Nephron progenitor cell (in vitro differentiated cells): ENCODE measurements around the gene ENTHD1.

Source experiments
- DNase-seq: peaks from one replicate; pipeline ENCODE4 v3.0.0; 2021
- H3K27ac Mint-ChIP-seq: 2 replicates; pipeline ENCODE4 v1.8.0; 2021; ENCODE audit warnings: mild to moderate bottlenecking, moderate library complexity, mixed read lengths
- H3K27me3 Mint-ChIP-seq: 2 replicates; pipeline ENCODE4 v1.8.0; 2021; ENCODE audit warnings: mild to moderate bottlenecking, low read depth, mixed read lengths; ENCODE audit not compliant: poor library complexity
- H3K36me3 Mint-ChIP-seq: 2 replicates; pipeline ENCODE4 v1.8.0; 2021; ENCODE audit warnings: low read depth, mixed read lengths
- H3K4me1 Mint-ChIP-seq: 2 replicates; pipeline ENCODE4 v1.8.0; 2021; ENCODE audit warnings: mixed read lengths
- H3K4me3 Mint-ChIP-seq: 2 replicates; pipeline ENCODE4 v1.8.0; 2021; ENCODE audit warnings: mild to moderate bottlenecking, moderate library complexity, mixed read lengths
- H3K9me3 Mint-ChIP-seq: 2 replicates; pipeline ENCODE4 v1.8.0; 2021; ENCODE audit warnings: mild to moderate bottlenecking, moderate library complexity, mixed read lengths
- TF ChIP-seq, protein P1 (sequence below): fragments of 200-600 bp; sonication (generic); IDR thresholded peaks from 2 replicates; pipeline ENCODE4 v1.5.0; 2021; ENCODE audit warnings: antibody characterized with exemption

The ENTHD1 gene

GRCh38 chr22:39723463-39723862 is 170.1 kb downstream of the ENTHD1 start:
- Mint-ChIP-seq H3K27me3 (peaks cover 8% of the 10 kb centered on the region), H3K9me3 (no peaks in the 10 kb centered on the region), H3K36me3 (no peaks in the 10 kb centered on the region), H3K27ac (no peak overlapping the region), H3K4me3 (no peak overlapping the region), H3K4me1 (peaks cover 13% of the 10 kb centered on the region)
- no peak for DNase-seq
- TF ChIP-seq, protein P1, sequence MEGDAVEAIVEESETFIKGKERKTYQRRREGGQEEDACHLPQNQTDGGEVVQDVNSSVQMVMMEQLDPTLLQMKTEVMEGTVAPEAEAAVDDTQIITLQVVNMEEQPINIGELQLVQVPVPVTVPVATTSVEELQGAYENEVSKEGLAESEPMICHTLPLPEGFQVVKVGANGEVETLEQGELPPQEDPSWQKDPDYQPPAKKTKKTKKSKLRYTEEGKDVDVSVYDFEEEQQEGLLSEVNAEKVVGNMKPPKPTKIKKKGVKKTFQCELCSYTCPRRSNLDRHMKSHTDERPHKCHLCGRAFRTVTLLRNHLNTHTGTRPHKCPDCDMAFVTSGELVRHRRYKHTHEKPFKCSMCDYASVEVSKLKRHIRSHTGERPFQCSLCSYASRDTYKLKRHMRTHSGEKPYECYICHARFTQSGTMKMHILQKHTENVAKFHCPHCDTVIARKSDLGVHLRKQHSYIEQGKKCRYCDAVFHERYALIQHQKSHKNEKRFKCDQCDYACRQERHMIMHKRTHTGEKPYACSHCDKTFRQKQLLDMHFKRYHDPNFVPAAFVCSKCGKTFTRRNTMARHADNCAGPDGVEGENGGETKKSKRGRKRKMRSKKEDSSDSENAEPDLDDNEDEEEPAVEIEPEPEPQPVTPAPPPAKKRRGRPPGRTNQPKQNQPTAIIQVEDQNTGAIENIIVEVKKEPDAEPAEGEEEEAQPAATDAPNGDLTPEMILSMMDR = no peak

- no peaks in the 10 kb centered on the region for H3K9me3 Mint-ChIP-seq
- DNase-seq = no peak
- no peak overlapping the region for H3K27ac Mint-ChIP-seq
- peaks cover 12% of the 10 kb centered on the region for H3K27me3 Mint-ChIP-seq
- TF ChIP-seq, protein P1 = no peak
- H3K4me1 Mint-ChIP-seq = peaks cover 13% of the 10 kb centered on the region
- H3K36me3 Mint-ChIP-seq = no peaks in the 10 kb centered on the region
- H3K4me3 Mint-ChIP-seq = no peak overlapping the region
Observed at GRCh38 chr22:39722501-39722900, 171.1 kb downstream of the ENTHD1 start.

DNA sequence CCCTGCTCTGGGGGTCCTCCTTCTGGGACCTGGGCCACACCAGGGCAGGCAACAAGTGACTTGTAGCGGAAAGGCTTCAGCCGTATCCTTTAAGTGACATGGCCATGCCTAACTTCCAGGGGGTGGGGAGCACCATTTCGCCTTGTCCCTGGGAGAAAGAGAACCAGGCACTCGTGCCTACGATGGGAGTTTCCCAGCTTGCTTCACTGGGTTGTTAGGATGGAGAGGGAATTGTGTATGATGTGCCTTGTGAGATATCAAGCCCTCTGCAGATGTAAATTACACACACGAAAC is 171.6 kb downstream of the ENTHD1 start:
- Mint-ChIP-seq H3K9me3 (no peaks in the 10 kb centered on the region), H3K4me3 (no peak overlapping the region), H3K27ac (no peak overlapping the region), H3K36me3 (no peaks in the 10 kb centered on the region), H3K27me3 (peaks cover 8% of the 10 kb centered on the region), H3K4me1 (peaks cover 16% of the 10 kb centered on the region)
- DNase-seq = no peak
- TF ChIP-seq, protein P1 = no peak

DNA sequence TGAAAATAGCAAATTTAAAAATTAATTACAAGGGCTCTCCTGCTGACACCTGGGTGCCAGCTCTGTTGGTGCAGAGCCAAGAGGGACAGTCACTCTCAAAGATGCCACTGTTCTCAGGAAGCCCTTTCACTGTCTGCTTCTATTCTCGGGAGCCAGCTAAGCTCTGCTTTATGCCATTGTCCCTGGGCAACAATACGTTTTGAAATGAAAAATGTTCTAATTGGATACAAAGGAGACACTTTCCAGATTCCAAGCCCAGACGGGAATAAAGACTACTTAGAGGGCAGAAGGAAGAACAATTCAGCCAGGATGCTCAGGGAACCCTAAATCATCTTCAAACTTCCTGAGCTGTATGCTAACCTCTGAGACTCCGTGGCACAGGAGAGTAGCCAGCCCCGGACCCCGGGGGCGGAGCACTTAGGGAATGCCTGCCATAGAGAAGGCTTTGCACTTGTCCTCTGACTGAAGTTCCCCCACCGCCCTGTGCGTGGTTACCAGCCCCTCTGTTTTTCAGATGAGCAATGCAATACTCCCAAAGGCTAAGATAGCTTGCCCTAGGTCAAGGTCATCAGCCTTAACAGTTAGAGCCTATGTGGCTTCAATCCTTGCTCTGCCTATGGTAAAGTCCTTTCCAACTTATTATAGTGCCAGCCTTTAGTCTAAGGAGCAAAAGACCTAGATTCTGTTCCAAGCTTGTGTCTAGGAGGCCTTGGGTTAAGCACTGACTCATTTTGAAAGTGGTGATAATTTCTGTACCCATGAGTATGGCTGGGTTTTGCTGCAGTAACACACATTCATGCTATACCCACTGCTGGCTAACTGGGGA is 172.1 kb downstream of the ENTHD1 start:
- Mint-ChIP-seq H3K27ac (no peak overlapping the region), H3K27me3 (peaks cover 8% of the 10 kb centered on the region), H3K4me3 (no peak overlapping the region), H3K9me3 (no peaks in the 10 kb centered on the region), H3K36me3 (no peaks in the 10 kb centered on the region), H3K4me1 (peaks cover 21% of the 10 kb centered on the region)
- TF ChIP-seq, protein P1 = no peak
- no peak for DNase-seq

DNA sequence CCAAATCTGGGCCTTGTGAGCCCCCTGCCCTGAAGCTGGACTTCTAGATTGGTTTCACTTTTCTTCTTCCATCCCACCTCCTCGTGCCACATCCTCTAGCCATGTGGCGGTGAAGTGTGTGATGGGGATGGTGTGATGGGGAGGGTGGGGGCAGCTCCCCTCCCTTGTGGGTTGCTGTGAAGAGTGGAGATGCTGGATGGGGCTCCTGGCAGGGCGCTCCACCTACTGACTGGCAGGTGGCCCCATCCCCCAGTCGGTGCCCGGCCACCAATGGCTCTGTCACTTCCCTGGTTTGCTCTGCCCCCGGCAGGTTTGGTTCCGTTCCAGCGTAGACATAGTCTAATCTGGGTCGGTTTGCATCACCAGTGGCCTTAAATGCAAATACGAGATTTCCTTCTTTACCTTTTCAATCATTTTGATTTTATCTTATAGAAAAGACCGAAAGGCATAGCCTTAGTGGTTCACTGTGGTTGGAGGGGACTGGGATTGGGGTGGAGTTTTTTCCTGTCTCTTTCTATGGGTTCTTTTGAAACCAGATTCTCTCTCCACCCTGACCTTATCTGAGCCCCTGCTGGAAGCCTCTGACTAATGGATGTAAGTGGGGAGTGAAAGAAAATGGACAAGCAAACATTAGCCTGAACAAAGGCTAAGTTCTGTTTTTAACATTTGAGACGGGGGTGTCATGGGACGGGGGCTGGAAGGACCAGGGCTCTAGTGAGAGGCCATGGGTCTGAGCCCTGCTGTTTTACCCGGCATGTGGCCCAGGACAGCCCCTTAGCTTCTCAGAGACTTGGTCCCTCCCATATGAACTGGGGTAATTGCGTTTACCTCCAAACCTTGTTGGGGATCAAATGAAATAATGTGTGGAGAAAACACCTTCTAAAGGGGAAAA is 173.8 kb downstream of the ENTHD1 start:
- Mint-ChIP-seq H3K27ac (no peak overlapping the region), H3K9me3 (no peaks in the 10 kb centered on the region), H3K27me3 (peaks cover 11% of the 10 kb centered on the region), H3K4me3 (no peak overlapping the region), H3K36me3 (no peaks in the 10 kb centered on the region), H3K4me1 (peaks cover 26% of the 10 kb centered on the region)
- DNase-seq = no peak
- TF ChIP-seq, protein P1 = no peak
